SU-DHL-6 (cell line): Measurements from ENCODE around the gene MAN2A2.

Experiments
- EZH2phosphoT487 ChIP-seq: fragments of 200-600 bp; sonication (generic), shearing (Covaris generic); conservative IDR thresholded peaks from 2 replicates; pipeline ENCODE4 v1.6.1; 2018; ENCODE audit warnings: mild to moderate bottlenecking, antibody characterized with exemption, low read length, moderate library complexity, mixed read lengths
- TF ChIP-seq, protein P1 (sequence below): fragments of 200-600 bp; sonication (generic); IDR thresholded peaks from one replicate; pipeline ENCODE4 v1.5.1; 2017; ENCODE audit warnings: antibody characterized with exemption, mild to moderate bottlenecking, low read length, moderate library complexity; ENCODE audit not compliant: insufficient read depth, poor library complexity, severe bottlenecking

DNA sequence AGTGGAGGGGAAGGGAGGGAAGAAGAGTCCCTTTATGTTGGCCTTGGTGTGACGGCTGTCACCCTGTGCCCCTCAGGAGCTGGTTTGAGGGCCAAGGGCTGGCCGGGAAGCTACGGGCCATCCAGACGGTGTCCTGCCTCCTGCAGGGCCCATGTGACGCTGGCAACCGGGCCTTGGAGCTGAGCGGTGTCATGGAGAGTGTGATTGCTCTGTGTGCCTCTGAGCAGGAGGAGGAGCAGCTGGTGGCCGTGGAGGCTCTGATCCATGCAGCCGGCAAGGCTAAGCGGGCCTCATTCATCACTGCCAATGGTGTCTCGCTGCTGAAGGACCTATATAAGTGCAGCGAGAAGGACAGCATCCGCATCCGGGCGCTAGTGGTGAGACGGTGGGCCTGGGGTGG lies 43.4 kb downstream of the MAN2A2 start:
- TF ChIP-seq EZH2phosphoT487, result no peak
- TF ChIP-seq, protein P1, sequence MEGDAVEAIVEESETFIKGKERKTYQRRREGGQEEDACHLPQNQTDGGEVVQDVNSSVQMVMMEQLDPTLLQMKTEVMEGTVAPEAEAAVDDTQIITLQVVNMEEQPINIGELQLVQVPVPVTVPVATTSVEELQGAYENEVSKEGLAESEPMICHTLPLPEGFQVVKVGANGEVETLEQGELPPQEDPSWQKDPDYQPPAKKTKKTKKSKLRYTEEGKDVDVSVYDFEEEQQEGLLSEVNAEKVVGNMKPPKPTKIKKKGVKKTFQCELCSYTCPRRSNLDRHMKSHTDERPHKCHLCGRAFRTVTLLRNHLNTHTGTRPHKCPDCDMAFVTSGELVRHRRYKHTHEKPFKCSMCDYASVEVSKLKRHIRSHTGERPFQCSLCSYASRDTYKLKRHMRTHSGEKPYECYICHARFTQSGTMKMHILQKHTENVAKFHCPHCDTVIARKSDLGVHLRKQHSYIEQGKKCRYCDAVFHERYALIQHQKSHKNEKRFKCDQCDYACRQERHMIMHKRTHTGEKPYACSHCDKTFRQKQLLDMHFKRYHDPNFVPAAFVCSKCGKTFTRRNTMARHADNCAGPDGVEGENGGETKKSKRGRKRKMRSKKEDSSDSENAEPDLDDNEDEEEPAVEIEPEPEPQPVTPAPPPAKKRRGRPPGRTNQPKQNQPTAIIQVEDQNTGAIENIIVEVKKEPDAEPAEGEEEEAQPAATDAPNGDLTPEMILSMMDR, result no peak
